DLD1 (cell line): ENCODE data around the gene GPS1.

Experiments used
- in situ Hi-C: cut with HindIII; loops from 2 replicates; pipeline ENCODE4 v1.10.0; 2017; ENCODE audit warnings: low sequenced_read_pairs

Gene GPS1

DNA sequence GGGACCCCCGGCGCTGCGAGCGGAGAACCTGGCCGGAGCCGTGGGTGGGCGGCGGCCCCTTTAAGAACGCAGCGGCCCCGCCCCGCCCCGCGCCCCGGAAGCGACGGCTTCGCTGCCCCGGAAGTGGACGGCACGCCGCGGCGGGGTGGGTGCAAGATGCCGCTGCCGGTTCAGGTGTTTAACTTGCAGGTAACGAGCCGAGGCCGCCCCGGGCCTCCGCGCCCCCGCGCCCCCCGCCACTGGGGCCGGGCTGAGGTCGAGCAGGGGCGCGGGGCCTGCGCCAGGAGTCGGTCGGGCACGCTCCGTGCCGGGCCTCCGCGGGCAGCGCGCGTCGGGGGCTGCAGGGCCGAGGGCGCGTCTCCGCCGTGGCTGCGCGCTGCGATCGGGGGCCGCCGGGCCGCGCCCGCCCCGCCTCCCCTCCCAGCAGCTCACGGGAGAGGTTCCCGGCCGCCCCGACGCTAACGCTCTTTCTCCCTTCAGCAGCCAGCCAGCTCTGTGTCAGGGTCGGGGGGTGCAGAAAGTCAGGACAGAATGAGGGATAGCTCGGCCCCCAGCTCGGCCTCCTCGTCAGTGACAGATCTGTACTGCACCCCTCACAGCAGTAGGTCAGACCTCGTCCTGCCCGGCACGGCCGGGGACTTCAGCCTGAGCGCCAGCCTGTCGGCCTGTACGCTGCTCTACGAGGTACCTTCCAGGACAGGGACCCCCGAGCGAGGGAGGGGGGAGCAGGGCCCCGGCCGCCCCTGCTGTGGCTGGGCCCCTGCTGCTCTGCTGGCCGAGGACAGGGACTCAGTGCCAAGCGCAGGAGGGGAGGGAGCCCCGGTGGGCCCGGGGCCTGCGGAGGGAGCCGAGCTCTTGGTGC, at the start of gene GPS1, which contains the start of gene RFNG:
GPS1 (plus strand) TSS at position 123 of the 862 bp plus-strand sequence; CDS start at position 157, 34 bp downstream.
RFNG (minus strand) TSS at position 36 of the 862 bp plus-strand sequence. CDS start 45 bp downstream, outside the sequence.
- in situ Hi-C loops: no loop called here

DNA sequence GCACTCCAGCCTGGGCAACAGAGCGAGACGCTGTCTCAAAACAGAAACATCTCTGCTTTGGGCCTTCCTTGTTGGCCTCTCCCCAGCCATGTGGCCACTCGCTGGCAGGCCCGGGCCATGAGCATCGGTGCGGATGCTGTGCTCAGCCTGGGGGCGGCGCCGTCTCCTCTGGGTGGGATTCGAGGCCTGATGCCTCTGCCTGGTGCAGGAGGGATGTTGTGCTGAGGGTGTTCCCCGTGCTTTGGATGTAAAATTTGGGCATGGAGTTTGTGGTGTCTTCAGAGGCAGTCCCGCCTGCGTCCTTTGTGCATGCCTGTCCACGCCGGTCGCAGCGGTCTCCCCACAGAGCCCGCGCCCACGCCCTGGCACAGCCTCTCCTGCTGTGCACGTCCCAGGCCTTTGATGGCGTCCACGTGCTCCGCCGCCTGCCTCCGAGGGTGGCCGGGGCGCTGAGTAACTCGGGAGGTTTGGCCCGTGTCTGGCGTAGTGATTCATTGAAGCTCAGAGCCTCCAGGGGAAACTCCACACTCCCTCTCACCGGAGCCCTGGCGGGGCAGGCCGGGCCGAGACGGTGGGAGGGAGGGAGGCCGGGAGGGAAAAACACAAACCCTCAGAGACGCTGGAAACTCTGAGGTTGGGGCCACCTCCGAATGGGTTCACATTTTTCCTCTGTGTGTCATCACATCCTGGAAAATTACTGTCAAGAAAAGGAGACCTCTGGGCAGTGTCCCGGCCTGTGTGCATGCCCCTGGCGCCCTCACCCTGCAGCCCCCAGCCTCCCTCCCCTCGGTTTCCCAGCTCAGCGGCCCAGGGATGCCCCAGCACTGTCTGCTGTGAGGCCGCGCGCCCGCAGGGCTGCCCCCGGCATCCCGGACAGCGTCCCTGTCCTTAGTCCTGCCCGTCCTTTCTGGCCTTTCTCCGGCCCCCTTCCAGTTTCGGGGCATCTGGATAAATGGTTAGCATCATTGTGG, 48.0 kb upstream of the GPS1 start:
- in situ Hi-C loops: no loop called here

DNA sequence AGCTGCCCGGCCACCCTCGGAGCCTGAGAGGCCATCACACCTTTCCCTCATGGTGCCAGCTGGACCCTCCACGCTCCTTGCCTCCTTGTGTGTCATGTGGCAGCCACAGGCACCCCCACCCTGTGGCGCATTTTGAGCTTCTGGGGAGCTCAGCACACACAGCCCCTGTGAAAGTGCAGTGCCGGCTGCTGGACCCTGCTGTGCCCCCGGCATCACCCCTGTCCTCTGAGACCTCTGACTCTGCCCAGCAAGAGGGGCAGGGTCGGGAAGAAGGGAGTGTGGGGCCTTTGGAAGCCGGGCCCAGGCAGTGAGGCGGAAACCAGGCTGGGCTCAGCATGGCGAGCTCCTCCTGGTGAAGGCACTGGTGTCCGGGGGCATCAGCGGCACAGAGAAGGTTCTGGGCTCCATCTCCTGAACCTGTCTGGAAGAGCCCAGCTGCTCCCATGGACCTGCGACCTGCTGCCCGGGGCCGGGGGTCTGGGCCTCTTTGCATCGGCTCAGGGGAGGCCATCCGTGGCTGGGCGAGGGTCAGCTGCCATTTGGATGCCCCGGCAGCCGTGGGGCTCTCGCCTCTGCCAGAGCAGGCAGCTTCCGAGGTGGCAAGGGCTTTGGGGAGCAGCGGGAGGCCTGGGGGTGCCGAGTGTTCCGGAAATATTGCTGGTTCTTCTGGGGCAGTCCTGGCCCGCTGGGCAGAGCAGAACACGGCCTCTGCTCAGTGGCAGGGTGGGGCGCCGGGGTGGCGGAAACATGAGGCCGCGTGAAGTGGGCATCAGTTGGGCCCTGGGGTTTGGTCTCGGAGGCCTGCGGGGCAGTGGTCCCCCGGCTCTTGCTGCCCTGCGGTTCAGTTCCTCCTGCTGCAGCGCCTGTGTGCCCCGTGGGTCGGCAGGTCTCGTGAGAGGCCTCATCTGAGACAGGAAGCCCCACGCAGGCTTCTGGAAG, 46.9 kb upstream of the GPS1 start:
- in situ Hi-C loops: no loop called here

DNA sequence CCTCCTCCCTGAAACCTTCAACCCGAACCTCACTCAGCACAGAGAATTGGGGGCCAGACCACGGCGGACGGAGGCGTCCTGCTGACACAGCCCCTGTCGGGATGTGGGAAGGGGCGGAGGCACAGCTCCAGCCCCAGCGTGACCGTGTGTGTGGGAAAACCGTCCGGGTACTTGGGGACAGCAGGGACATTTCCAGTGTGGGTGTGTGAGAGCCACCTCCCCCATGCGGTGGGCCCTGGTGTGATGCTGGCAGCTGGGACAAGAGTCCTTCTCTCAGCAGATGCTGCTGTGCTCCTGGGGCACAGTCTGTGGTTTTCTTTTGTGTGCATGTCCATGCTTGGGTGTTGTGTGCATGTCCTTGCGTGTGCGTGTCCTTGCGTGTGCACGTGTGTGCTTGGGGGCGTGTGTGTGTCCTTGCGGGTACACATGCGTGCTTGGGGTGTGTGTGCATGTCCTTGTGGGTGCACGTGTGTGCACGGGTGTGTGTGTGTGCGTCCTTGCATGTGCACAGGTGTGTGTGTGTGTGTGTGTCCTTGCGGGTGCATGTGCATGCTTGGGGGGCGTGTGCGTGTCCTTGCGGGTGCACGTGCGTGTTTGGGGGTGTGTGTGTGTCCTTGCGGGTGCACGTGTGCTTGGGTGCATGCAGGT, 45.9 kb upstream of the GPS1 start:
- in situ Hi-C loops: no loop called here

DNA sequence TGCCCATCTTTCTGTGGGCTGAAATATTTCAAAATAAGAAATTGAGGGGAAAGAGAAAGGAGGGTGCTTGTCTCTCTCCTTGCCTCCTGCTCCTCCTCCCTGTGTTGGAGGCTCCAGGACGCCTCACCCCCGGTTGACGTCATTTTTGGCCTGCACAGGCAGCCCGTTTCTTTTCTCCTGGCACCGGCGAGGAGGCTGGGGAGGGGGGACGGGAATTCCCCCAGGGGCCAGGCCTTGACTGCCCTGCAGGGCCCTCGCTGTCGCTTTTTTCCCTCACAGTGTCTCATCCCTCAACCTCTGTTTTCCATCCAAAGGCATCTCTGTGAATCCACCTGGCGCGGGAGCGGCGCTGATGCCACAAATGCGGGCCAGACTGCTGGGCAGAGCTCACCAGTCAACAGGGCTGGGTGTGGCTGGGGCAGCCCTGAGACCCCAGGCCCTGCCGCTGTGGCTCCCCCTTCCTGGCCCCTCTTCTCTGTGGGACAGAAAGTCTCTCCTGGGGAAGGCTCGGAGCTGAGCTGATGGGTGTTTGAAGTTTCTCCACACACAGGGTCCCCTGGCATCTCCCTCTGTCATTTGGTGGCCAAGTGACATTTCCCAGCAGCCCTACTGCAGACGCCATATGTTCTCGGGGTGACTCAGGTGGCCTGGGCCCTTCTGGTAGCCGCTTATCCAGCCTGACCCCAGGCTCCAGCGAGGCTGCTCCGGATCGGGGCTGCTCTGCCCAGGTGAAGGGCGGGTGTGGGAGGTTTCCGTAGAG, 45.0 kb upstream of the GPS1 start:
- in situ Hi-C loops: no loop called here

DNA sequence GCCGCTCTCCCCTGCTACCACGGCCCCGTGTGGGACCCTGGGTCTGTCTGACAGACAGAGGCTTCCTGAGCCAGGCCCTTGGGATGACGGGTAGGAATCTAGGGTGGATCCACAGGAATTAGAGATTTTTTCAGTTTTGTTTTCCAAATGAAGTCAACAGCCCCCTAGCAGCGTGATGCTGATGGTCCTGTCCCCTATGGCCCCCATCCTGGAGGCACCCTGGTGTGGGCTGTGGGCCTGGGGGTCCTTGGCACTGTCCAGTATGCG, 44.5 kb upstream of the GPS1 start:
- in situ Hi-C loops: no loop called here

DNA sequence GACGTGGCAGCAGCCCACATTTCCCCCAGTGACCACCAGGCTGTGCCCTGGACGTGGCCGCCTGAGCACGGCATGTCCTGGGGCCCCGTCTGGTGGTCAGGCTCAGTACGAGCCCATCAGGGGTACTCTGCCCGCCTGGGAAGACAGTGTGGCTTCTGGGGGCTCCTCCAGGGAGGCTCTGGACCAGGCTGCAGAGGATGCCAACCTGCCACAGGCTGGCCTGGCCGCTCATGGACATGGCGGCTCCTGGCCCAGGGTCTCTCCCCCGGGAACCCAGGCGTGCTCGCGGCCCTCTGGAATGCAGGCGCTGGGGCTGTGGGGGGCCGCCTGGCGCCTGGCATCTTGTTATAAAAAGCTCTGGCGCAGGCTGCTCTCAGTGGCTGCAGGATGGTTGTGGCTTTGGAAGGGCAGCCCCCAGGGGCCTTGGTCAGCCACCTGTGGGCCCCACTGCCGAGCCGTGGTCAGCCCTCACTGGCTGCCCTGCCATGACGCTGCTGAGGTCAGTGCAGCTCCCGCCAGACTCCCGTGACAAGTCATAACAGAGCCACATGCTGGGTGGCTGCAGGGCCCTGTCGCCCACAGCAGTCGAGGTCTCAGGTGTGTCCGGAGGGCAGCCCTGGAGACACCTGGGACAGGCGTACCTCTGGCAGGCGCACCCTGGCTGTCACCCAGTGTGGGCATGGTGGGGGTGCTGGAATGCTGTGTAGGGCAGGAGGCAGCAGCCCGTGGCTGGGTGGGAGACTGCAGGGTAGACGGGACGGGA, 44.0 kb upstream of the GPS1 start:
- in situ Hi-C loops: no loop called here

DNA sequence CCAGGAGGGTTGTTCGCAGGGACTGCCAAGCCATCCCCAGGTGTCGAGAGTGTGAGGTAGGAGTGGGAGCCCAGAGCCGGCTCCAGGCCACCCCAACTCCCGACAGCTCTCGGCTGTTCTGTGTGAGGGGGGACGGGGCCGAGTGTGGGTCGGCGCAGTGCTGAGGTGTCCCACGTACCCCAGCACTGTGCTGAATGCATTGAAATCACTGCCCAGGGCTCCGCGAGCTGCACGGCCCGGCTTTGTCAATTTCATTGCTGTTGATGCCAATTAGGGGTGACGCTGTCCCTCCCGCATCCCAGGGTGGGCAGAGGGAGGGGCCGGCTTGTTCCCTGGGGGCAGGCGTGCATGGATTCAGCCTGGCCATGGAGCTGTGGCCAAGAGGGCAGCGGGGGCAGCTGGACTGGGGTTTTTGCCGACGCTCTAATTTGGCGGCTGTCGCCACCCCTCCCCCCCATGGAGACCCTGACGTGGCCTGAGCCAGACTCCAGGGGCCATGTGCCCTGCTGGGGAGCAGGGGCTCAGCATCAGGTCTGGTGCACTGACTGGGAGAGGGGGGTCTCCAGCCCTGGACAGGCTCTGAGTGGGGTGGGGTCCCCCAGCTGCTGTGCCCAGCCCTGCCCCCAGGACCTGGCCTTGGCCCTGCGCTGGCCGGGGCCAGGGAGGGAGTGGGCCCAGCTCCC, 43.3 kb upstream of the GPS1 start:
- in situ Hi-C loops: no loop called here

DNA sequence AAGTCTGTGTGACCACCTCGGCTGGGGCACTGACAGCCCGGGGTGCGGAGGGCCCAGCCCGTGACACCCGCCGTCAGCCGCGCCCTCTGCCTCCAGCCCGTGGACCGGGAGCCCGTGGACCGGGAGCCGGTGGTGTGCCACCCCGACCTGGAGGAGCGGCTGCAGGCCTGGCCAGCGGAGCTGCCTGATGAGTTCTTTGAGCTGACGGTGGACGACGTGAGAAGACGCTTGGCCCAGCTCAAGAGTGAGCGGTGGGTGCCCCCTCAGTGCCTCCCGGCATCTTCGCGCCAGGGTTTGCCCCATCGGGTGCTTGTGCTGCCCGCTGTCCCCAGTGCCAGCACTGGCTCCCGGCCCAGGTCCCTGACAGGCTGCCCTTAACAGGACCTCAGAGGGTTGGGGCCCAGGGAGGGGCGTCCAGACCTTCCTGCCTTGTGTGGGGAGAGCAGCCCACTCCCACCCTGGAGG, 42.7 kb upstream of the GPS1 start:
- in situ Hi-C loops: no loop called here

DNA sequence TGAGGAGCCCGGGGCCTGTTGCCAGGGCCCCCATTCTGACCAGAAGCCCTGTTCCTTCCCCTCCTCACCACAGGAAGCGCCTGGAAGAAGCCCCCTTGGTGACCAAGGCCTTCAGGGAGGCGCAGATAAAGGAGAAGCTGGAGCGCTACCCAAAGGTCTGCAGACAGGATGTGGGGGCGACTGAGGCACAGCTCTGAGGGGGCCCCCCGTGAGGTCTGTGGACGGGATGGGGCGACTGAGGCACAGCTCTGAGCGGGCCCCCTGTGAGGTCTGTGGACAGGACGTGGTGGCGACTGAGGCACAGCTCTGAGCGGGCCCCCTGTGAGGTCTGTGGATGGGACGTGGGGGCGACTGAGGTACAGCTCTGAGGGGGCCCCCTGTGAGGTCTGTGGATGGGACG, 42.3 kb upstream of the GPS1 start:
- in situ Hi-C loops: no loop called here

DNA sequence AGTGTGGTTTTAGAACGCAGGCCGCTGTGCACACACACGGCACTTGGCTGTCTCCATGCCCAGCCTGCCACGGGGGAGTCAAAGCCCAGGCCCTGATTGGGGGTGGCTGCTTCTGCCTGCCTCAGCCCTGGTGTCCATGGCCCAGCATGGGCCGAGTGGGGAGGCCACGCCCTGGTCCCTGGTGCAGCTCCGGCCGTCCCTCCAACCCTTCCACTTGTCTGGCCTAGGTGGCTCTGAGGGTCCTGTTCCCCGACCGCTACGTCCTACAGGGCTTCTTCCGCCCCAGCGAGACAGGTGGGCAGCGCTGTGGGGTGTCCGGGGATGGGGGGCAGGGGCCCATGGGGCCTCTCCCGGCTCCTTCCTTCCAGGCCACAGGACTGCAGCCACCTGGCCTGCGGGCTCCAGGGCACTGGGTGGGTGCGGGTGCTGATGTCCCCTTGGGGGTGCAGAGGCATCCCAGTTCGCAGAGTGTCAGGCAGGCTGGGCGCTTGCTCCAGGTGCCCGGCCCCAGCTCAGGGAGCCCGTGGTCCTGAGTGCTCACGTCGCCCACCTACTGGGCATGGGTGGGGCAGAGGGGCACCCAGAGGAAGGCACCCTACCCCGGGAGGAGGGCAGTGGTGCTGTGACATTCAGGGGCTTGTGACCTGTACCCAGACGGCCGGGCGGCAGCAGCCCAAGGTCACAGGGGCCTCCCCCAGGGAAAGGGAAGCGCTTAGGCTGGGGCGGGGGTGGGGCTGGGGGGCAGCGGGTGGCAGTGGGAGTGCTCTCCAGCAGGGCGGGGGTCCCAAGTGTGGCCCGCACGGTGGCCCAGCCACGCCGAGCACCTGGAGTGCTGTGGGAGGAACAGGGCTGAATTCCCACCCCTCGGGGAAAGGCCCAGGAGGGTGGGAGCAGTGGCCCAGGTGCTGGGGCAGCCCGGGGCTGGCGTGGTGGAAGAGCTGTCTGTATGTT, 40.8 kb upstream of the GPS1 start:
- in situ Hi-C loops: no loop called here

DNA sequence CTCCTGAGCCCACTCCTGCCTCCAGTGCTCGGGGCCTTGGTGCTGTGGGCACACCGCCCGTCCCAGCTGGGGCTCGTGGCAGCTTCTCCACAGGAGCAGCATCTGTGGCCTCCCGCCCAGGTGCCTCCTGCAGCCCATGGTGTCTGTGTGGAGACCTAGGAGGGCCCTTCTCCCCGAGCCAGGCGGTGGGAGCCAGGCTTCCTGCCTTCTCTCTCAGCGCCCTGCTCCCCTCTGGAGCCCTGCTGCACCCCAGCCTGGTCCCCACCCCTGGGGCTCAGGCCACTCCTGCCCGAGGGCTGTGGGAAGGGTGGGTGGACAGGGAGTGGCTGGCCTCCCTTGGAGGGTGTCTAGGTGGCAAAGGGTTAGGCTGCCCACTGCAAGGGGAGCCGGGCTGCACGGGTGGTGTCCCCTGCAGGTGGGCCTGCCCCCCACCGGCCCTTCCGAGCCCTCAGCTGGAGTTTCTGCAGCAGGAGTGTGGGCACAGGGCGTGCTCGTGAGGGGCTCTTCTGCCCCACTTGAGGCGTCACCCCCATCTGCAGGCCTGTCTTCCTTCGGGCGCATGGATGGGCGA, 40.0 kb upstream of the GPS1 start:
- in situ Hi-C loops: no loop called here

DNA sequence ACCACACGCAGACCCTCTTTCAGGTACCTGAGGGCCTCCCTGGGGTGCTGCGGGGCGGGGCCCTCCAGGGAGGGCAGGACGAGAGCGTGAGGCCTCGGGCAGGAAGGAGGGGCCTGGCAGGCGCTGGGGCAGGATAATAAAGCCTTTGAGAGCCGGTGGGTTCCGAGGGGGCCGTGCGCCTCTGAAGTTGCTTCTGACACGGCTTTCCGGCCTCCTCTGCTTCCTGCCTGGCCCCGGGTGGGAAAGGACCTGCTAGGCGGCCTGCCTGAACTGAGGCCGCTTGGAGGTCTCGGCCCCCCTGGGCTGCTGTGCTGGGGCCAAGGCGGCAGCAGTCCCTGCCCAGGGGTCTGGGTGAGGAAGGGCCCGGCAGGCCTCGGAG, 39.4 kb upstream of the GPS1 start:
- in situ Hi-C loops: no loop called here

DNA sequence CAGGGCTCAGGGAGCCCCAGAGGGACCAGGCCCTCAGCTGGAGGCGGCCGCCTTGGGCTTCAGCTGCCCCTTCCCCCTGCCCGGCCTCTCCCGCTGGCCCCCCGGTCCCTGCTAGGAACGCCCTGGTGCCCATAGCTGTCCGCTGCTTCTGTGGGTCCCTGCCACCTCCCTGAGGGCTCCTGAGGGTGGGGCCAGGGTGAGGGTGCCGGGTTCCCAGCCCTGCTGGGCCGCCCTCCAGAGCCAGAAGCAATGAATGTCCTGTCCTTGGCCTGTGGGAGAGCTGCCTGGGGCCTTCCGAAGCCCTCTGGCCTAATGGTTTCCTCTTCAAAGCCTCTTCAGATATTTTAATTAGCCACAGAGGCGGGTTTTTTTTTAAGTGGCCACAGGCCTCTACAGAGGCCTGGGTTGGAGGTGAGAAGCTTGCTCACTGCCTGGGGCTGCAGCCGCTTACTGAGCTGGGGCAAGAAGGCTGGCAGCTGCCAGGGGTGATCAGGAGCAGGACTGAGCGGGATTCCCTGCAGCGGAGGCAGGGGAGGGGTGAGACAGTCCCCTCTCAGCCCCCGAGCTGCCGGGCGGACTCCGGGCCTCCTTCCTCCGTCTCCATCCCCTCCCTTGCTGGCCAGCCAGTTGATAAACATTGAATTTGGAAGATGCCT, 38.9 kb upstream of the GPS1 start:
- in situ Hi-C loops: no loop called here

DNA sequence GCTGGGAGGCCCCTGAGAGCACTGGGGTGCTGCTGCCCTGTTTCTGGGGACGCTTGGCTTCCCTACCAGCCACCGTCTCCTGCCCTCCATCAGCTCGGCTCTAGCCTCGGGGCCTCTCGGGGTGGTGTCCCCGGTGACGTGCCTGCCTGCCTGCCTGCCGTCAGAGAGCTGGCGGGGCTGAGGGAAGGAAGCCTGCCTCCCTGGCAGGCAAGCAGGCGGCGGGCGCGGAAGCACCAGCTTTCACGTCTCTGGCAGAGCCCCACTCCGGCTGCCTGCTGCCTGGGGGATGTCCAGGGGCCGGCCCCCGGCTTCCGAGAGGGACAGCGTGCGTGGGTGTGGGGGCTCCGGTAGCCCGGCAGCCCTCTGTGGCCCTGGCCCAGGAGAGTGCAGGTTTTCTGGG, 38.4 kb upstream of the GPS1 start:
- in situ Hi-C loops: no loop called here

DNA sequence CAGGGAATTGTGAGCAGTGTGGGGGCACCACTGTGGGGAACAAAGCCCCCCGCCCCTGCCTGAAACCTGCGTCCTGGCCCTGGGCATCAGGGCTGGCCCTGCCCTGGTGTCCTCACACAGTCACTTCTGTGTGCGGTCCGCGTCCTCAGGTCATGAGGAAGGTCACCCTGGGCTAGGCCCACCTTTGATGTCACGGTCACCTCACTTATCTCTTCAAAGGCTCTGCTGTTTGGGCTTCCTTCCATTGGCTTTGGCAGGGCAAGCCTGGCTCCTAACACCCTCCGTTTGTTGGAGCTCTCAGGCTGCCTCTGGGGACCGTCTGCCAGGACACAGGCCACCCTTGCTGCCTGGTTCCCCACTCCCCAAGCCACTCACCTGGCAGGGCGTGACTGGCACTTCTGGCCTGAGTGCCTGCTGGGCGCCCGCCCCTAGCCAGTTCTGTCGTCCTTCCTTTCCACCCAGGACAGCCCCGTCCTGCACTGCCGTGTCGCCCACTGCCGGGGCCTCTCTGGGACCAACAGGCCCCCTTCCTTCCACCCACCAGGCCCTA, 37.9 kb upstream of the GPS1 start:
- in situ Hi-C loops: no loop called here
